LoVo (cell line): ENCODE data around the gene SLC2A1.
A peak's percentile ranks its signal among the peaks of the same experiment; 100 is the strongest.

Experiments used
- DNase-seq: peaks from one replicate; pipeline ENCODE4 v3.0.0-alpha.2; 2016; ENCODE audit warnings: low spot score

Gene SLC2A1

GRCh38 chr1:42979896-42980800 lies 21.5 kb upstream of the SLC2A1 start:
- peak; percentile 74 for DNase-seq

DNA sequence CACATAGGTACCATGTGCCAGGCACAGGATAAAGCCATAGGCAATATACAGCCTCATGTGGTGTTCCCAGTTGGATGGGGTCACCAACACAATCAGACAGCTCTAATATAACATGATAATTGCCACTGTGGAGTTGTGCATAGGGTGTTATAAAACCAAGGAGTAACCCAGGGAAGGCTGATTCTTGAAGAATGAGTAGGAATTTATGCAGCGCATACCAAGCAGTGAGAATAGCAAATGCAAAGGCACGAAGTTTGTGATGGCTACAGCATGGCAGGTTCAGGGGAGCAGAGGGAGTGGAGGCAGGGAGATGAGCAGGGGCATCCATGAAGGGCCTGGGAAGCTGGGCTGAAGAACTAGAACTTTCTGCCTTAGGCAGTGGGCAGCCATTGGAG lies 20.4 kb upstream of the SLC2A1 start:
- DNase-seq: no peak

DNA sequence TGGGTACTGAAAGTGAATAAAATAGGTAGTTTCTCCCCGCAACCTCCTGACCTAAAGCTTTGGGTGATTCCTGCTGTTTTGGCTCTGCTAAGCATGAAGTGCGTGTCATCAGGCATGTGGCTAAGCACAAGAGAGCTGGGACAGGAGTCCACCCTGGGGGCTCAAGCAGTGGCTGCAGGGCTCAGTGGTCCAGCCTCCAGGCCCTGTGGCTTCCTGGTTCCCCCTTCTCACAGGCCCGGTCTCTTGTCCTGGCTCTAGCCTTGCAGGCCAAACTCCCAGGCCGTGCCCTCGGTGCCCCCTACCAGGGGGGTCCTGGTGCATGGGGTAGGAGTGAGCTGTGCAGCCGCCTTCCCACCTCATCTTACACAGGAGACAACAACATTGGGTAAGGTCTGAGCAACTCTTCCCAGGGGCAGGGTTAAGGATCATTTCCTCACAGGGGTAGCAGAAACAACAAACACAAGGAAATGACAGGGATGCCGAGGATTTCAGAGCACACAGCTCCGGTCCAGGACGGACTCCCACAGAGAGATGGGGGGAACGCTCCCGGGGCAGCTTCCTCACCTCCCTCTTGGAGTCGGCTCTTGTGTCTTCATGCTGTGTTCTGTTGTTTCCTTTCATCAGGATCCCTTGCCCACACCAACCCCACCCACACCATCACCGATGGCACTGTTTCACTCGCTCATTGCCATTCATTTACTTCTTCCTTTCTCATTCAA lies 19.8 kb upstream of the SLC2A1 start:
- no peak for DNase-seq

DNA sequence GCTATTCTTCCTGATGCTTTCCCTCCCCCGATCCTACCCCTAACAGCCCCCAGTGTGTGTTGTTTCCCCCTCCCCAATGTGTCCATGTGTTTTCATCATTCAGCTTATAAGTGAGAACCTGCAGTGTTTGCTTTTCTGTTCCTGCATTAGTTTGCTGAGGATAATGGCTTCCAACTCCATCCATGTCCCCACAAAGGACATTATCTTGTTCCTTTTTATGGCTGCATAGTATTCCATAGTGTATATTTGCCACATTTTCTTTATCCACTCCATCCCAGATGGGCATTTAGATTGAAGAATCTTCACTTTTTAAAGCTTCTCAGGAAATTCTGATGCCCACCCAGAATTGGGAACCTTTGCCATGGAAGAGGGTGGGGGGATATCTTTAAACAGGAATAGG lies 19.0 kb upstream of the SLC2A1 start:
- no peak for DNase-seq

- no peak for DNase-seq
Measured at GRCh38 chr1:42975561-42976225, 17.0 kb upstream of the SLC2A1 start.

- no peak for DNase-seq
Measured at GRCh38 chr1:42974767-42975437, 16.2 kb upstream of the SLC2A1 start.

DNA sequence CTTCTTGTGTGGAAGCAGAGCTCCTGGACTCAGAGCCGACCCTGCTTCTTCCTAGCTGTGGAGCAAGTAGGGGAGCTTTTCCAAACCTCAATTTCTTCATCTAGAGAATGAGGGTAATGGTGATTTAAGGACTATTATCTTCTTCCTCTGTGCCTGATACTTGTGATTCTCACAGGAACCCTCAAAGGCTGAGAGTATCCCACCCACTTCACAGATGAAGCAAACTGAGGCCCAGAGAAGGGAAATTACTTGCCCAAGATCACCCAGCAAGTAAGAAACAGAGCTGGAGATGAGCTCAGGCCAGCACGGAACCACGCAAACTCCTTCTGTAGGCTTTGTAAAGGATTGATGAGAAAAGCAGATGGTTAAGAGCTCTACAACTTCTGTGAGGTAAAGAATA lies 15.1 kb upstream of the SLC2A1 start:
- no peak for DNase-seq

DNA sequence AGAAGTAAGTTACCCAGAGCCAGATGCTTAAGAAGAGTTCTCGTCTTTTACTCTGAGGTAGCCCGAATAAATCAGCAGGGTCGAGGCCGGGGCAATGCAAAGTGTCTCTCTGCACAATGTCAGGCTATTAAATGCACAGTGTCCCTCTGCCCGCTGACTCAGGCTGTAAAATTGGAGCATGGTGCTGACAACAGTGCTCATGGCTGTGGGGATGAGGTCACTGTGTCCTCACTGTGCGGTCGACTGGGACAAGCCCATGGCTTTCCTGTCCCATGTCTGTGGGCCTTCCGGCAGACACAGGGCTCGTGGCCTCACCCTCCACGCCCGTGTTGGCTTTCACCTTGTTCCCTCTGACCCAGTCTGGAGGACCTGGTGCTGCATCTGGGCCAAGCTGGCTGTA lies 14.6 kb upstream of the SLC2A1 start:
- DNase-seq: peak; percentile 13

- DNase-seq: no peak
Measured at GRCh38 chr1:42971841-42972291, 13.2 kb upstream of the SLC2A1 start.

DNA sequence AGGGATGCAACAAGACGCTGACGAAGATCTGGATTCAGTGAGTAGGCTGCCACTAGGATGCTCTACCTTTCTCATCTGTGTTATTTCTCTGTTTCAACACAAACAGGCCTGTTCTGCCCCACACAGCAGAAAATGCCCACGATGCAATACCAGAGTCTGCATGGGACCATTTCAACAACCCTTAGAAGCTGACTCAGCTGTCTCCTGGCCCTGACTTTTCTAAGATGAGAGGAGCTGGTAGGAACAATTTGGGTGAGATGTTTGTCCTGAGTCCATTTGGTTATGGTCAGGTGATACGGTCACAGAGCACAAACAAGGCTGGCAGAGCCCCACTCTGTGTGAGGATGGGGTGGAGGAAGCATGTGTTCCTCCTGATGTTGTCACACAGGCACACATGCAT lies 11.5 kb upstream of the SLC2A1 start:
- no peak for DNase-seq

DNA sequence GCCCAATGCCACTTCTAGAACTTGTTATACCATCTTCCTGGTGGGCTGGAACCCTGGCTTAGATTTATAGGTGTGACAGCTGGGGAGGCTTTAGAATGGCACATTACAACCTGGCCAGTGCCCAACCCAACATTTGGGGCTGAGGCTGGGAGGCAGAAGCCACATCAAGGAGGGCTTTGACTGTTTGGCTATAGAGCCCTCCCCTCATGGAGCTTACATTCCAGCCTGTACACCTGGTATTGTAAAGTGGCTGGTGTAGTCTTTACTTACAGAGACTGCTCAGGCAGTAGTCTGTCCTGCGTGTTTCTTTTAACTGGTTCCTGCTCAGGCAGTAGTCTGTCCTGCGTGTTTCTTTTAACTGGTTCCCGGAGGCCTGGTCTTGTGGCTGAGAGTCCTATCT lies 10.0 kb upstream of the SLC2A1 start:
- no peak for DNase-seq

GRCh38 chr1:42966688-42967612 lies 8.3 kb upstream of the SLC2A1 start:
- DNase-seq: peak; percentile 95

GRCh38 chr1:42965378-42965777 lies 6.7 kb upstream of the SLC2A1 start:
- no peak for DNase-seq

GRCh38 chr1:42964044-42964812 lies 5.6 kb upstream of the SLC2A1 start:
- DNase-seq: no peak

DNA sequence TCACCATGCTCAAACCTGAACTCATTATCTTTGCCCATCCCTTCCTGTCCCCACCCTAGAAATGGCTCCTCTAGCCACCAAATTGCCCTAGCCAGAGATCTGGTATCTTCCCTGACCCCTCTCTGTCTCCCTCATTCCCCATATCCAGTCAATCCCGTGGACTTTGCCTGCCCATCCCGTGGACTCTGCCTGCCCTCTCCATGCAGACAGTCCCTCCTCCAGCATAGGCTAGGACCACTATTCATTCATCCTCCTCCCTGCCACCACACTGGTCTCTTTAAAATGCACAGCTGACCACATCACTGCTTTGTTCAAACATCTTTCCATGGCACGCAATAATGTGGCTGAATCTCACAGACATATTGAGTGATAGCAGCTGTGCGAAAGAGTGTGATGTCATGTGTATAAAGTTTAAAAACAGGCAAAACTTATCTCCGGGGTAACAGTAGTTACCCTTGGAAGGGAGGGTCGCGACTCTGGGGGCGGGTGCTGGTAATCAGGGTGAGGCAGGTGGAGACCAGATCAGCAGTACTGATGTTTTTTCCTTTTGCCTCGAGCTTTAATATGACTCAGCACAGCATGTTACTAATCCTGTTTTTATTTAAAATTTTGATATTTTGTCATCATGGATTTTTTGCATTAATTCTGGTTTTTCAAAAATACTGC lies 4.8 kb upstream of the SLC2A1 start:
- no peak for DNase-seq

- no peak for DNase-seq
Measured at GRCh38 chr1:42962641-42963377, 4.1 kb upstream of the SLC2A1 start.

DNA sequence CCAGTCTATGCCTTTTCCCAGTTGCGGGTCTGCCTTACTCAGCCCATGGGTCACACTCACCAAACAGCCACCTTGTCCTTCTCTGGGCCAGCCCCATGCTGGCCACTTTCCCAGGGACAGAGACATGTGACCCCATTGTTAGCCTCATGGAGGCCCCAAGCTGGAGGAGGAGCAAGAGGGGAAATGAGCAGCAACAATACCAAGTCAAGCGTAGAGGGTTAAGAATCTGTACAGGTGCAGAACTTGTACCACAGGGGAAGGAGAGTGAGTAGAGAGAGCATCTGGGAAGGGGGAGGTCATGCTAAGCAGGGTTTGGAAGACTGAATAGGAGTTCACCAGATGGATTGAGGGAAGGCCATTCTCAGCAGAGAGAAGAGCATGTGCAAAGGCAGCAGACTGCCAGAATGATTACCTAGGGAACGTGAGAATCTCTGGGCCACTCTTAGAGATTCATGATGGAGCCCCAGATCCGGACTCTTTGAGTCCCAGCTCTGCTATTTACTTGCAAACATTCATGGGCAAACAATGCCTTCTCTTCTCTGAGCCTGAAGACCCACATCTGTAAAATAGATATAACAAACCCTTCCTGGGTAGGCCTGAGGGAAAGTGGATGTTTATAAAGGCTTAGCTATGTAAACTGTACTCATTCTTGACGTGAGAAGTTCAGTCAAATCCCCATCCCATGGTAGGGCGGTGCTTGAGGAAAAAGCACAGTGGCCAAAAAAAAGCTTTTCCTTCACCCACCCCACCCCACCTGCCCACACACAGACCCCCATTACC lies 2.8 kb upstream of the SLC2A1 start:
- DNase-seq: no peak
